OCI-LY1 (cell line): Measurements from ENCODE around the gene ARHGEF12.

ENCODE experiments used
- H2AFZ ChIP-seq: fragments of 200-600 bp; sonication (generic), shearing (Covaris generic); 2 replicates; pipeline ENCODE4 v1.6.0; 2014; ENCODE audit warnings: antibody characterized with exemption, mild to moderate bottlenecking, low read length
- H3F3A ChIP-seq: fragments of 200-600 bp; sonication (generic), shearing (Covaris generic); 2 replicates; pipeline ENCODE4 v1.6.0; 2014; ENCODE audit warnings: mild to moderate bottlenecking, antibody characterized with exemption, low read length, moderate library complexity; ENCODE audit not compliant: insufficient read depth
- H3K27ac ChIP-seq: fragments of 200-600 bp; sonication (generic); 2 replicates; pipeline ENCODE4 v1.5.1; 2014; ENCODE audit warnings: low read length, mixed run types, mild to moderate bottlenecking, low read depth; ENCODE audit not compliant: poor library complexity, severe bottlenecking
- H3K27me3 ChIP-seq: fragments of 200-600 bp; sonication (generic); 2 replicates; pipeline ENCODE4 v1.6.0; 2014; ENCODE audit warnings: antibody characterized with exemption, mild to moderate bottlenecking, low read length, moderate library complexity; ENCODE audit not compliant: insufficient read depth
- H3K36me3 ChIP-seq: fragments of 200-600 bp; sonication (generic); 2 replicates; pipeline ENCODE4 v1.6.1; 2014; ENCODE audit warnings: mild to moderate bottlenecking, antibody characterized with exemption, low read length, moderate library complexity, mixed read lengths; ENCODE audit not compliant: insufficient read depth
- H3K4me1 ChIP-seq: fragments of 200-600 bp; sonication (generic); 2 replicates; pipeline ENCODE4 v1.5.1; 2014; ENCODE audit warnings: mild to moderate bottlenecking, low read length, moderate library complexity; ENCODE audit not compliant: insufficient read depth, severe bottlenecking
- H3K4me2 ChIP-seq: fragments of 200-600 bp; sonication (generic), shearing (Covaris generic); 2 replicates; pipeline ENCODE4 v1.6.1; 2014; ENCODE audit warnings: low read length
- H3K4me3 ChIP-seq: fragments of 200-600 bp; sonication (generic); 2 replicates; pipeline ENCODE4 v1.5.1; 2014; ENCODE audit warnings: low read length, low read depth, mild to moderate bottlenecking, mixed read lengths; ENCODE audit not compliant: poor library complexity, severe bottlenecking
- H3K79me2 ChIP-seq: fragments of 200-600 bp; shearing (Covaris generic); 2 replicates; pipeline ENCODE4 v1.6.1; 2016; ENCODE audit warnings: mixed run types, low read length, mixed read lengths; ENCODE audit not compliant: insufficient read depth
- H3K9ac ChIP-seq: fragments of 200-600 bp; sonication (generic), shearing (Covaris generic); 2 replicates; pipeline ENCODE4 v1.6.1; 2014; ENCODE audit warnings: mild to moderate bottlenecking, low read length, mixed read lengths
- H3K9me2 ChIP-seq: fragments of 200-600 bp; sonication (generic), shearing (Covaris generic); 2 replicates; pipeline ENCODE4 v1.6.1; 2014; ENCODE audit warnings: low read depth, mild to moderate bottlenecking, low read length, mixed read lengths
- H3K9me3 ChIP-seq: fragments of 200-600 bp; shearing (Covaris generic); 2 replicates; pipeline ENCODE4 v1.6.1; 2014; ENCODE audit warnings: low read length, mixed read lengths
- H4K20me1 ChIP-seq: fragments of 200-600 bp; sonication (generic), shearing (Covaris generic); 2 replicates; pipeline ENCODE4 v1.6.0; 2016; ENCODE audit warnings: mild to moderate bottlenecking, low read length; ENCODE audit not compliant: insufficient read depth
- EZH2 ChIP-seq: fragments of 200-600 bp; sonication (generic), shearing (Covaris generic); IDR thresholded peaks from 2 replicates; pipeline ENCODE4 v1.8.0; 2017; ENCODE audit warnings: borderline replicate concordance, mixed run types, mild to moderate bottlenecking, antibody characterized with exemption, low read length, moderate library complexity, mixed read lengths
- TF ChIP-seq, protein P1 (sequence below): fragments of 200-600 bp; sonication (generic), shearing (Covaris generic); IDR thresholded peaks from 2 replicates; pipeline ENCODE4 v1.5.1; 2017; ENCODE audit warnings: mild to moderate bottlenecking, antibody characterized with exemption, low read length, moderate library complexity, mixed read lengths

Gene ARHGEF12

GRCh38 chr11:120455487-120455886 is 119.3 kb downstream of the ARHGEF12 start:
- Histone ChIP-seq H3K4me2 (no peak overlapping the region), H3K79me2 (no peaks in the 10 kb centered on the region), H3K4me1 (no peaks in the 10 kb centered on the region), H3K9ac (no peak overlapping the region), H3K9me3 (no peaks in the 10 kb centered on the region), H3K9me2 (no peaks in the 10 kb centered on the region), H3K27me3 (no peaks in the 10 kb centered on the region), H3K27ac (no peak overlapping the region), H3F3A (no peaks in the 10 kb centered on the region), H3K4me3 (no peak overlapping the region), H4K20me1 (no peaks in the 10 kb centered on the region), H2AFZ (no peak overlapping the region), H3K36me3 (peaks cover under 1% of the 10 kb centered on the region; the same call in 1 of the 2 replicates)
- no peak for TF ChIP-seq EZH2
- TF ChIP-seq, protein P1, sequence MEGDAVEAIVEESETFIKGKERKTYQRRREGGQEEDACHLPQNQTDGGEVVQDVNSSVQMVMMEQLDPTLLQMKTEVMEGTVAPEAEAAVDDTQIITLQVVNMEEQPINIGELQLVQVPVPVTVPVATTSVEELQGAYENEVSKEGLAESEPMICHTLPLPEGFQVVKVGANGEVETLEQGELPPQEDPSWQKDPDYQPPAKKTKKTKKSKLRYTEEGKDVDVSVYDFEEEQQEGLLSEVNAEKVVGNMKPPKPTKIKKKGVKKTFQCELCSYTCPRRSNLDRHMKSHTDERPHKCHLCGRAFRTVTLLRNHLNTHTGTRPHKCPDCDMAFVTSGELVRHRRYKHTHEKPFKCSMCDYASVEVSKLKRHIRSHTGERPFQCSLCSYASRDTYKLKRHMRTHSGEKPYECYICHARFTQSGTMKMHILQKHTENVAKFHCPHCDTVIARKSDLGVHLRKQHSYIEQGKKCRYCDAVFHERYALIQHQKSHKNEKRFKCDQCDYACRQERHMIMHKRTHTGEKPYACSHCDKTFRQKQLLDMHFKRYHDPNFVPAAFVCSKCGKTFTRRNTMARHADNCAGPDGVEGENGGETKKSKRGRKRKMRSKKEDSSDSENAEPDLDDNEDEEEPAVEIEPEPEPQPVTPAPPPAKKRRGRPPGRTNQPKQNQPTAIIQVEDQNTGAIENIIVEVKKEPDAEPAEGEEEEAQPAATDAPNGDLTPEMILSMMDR = no peak

DNA sequence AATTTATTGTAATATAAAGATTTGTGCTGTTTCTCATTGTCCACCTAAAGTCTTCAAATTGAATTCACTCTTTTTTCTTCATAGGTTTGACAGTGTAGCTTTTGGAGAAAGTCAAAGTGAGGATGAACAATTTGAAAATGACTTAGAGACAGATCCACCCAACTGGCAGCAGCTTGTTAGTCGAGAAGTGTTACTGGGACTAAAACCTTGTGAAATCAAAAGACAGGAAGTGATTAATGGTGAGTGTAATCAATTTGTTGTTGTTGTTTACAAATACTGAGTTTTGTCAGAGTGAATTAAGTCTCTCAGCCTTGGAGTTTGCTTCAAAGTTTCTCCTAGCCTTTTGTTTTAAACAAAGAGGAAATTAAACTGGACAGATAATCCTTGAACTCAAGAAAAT is 121.8 kb downstream of the ARHGEF12 start:
- H3K27ac ChIP-seq = no peak overlapping the region
- no peak overlapping the region for H2AFZ ChIP-seq
- no peaks in the 10 kb centered on the region for H3K9me2 ChIP-seq
- H3K4me3 ChIP-seq = no peak overlapping the region
- H3F3A ChIP-seq = no peaks in the 10 kb centered on the region
- TF ChIP-seq, protein P1 = no peak
- no peak for TF ChIP-seq EZH2
- no peaks in the 10 kb centered on the region for H3K27me3 ChIP-seq
- no peaks in the 10 kb centered on the region for H3K79me2 ChIP-seq
- H4K20me1 ChIP-seq = no peaks in the 10 kb centered on the region
- no peaks in the 10 kb centered on the region for H3K9me3 ChIP-seq
- H3K4me1 ChIP-seq = no peaks in the 10 kb centered on the region
- peaks cover 13% of the 10 kb centered on the region for H3K36me3 ChIP-seq
- H3K4me2 ChIP-seq = no peak overlapping the region
- no peak overlapping the region for H3K9ac ChIP-seq

DNA sequence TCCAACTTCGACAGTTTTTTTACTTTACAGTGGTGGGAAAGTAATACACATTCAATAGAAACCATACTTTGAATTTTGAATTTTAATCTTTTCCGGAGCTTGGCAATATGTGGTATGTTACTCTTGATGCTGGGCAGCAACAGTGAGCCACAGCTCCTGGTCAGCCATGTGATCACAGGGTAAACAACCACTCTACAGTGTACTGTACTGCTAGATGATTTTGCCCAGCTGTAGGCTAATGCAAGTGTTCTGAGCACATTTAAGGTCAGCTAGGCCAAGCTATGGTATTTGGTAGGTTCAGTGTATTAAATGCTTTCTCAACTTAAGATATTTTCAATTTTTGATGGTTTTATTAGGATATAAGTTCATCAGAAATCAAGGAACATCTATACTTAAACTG is 126.6 kb downstream of the ARHGEF12 start:
- H3K4me3 ChIP-seq = no peak overlapping the region
- H3K27ac ChIP-seq = no peak overlapping the region
- peaks cover 13% of the 10 kb centered on the region for H3K36me3 ChIP-seq
- H3K4me2 ChIP-seq = no peak overlapping the region
- no peaks in the 10 kb centered on the region for H3K4me1 ChIP-seq
- H3K79me2 ChIP-seq = no peaks in the 10 kb centered on the region
- H3K27me3 ChIP-seq = no peaks in the 10 kb centered on the region
- H3K9me3 ChIP-seq = no peaks in the 10 kb centered on the region
- no peak overlapping the region for H3K9ac ChIP-seq
- H3K9me2 ChIP-seq = no peaks in the 10 kb centered on the region
- H3F3A ChIP-seq = no peaks in the 10 kb centered on the region
- H4K20me1 ChIP-seq = no peaks in the 10 kb centered on the region
- no peak overlapping the region for H2AFZ ChIP-seq
- TF ChIP-seq, protein P1 = no peak
- no peak for TF ChIP-seq EZH2
